ENCODE data around the gene SPATA7. TPM values are rescaled to one million over a fixed set of nuclear protein-coding genes. Genes with fewer than 3 reads are reported as not detected.
A peak's percentile ranks its signal among the peaks of the same experiment; 100 is the strongest.

The SPATA7 gene
- total RNA-seq, 1 experiment from 2014 or later = 5.3 TPM

GRCh38 chr14:88476825-88477224, 91.4 kb downstream of the SPATA7 start:
- Mint-ChIP-seq H3K36me3 (ENCODE audit: insufficient read depth in 1 of 3, low read depth in 3 of 3) (peaks cover 14 to 62% (median 58%) of the 10 kb centered on the region in 3 experiments), H3K4me3 (no peak overlapping the region), H3K9me3 (no peaks in the 10 kb centered on the region), H3K27ac (peak overlapping the region in 1 of 3 experiments; percentile 61; a peak in 1 of 7 replicates), H3K27me3 (ENCODE audit: low read depth) (no peaks in the 10 kb centered on the region), H3K4me1 (peaks cover 13 to 14% of the 10 kb centered on the region in 2 experiments)
- H2BK5ac ChIP-seq (ENCODE audit: insufficient read length, low read length) = no peak overlapping the region
- no peaks in the 10 kb centered on the region for H3K9me3 ChIP-seq (ENCODE audit: control insufficient read depth, low read depth, low read length)
- H3K4me1 ChIP-seq (ENCODE audit: insufficient read depth, low read length) = no peaks in the 10 kb centered on the region
- no peak overlapping the region for H3K18ac ChIP-seq (ENCODE audit: insufficient read length, low read depth, low read length)
- no peak overlapping the region for H2AK5ac ChIP-seq (ENCODE audit: insufficient read length, low read length)
- no peak overlapping the region for H3K56ac ChIP-seq (ENCODE audit: insufficient read length, low read depth, low read length)
- WGBS (ENCODE audit: extremely low coverage, insufficient read length, low lambda C conversion rate) = no CpG with 5 or more reads among the region's 2 CpGs
- H3K23ac ChIP-seq (ENCODE audit: insufficient read length, low read depth, low read length) = no peak overlapping the region
- no peak overlapping the region for H3K4me2 ChIP-seq (ENCODE audit: insufficient read depth, insufficient read length, low read length)
- H2BK20ac ChIP-seq (ENCODE audit: low read depth, low read length, poor library complexity, severe bottlenecking) = no peak overlapping the region
- no peak overlapping the region for H4K91ac ChIP-seq (ENCODE audit: insufficient read length, low read depth, low read length)
- H4K8ac ChIP-seq (replicated peaks; ENCODE audit: insufficient read length, low read depth, low read length) = no peak overlapping the region
- no peak overlapping the region for H3T11ph ChIP-seq (ENCODE audit: low read length)
- 0 out of 2 replicates have a peak, but pooled peaks cover 2% of the 10 kb centered on the region for H3K79me2 ChIP-seq (ENCODE audit: insufficient read depth, low read length)
- H2BK12ac ChIP-seq (ENCODE audit: insufficient read length, low read depth, low read length) = no peak overlapping the region
- H3K14ac ChIP-seq (ENCODE audit: insufficient read depth, low read length) = no peak overlapping the region
- no peak overlapping the region for H4K5ac ChIP-seq (ENCODE audit: insufficient read length, low read depth, low read length)
- no peak overlapping the region for H3K27ac ChIP-seq (ENCODE audit: insufficient read length, low read depth, low read length)
- H2BK120ac ChIP-seq (ENCODE audit: low read depth, low read length, poor library complexity, severe bottlenecking) = no peak overlapping the region
- no peaks in the 10 kb centered on the region for H3K23me2 ChIP-seq (ENCODE audit: insufficient read length, low read depth, low read length, poor library complexity, severe bottlenecking)
- TF ChIP-seq CTCF (conservative IDR thresholded peaks at IDR 0.05) = no peak
- DNase-seq = no peak
- no peak overlapping the region for H3K9ac ChIP-seq (ENCODE audit: extremely low read depth, insufficient read length, low read length)
- no peaks in the 10 kb centered on the region for H3K79me1 ChIP-seq (ENCODE audit: insufficient read depth, low read depth, low read length, poor library complexity, severe bottlenecking)
- H2BK15ac ChIP-seq (ENCODE audit: low read depth, low read length) = no peak overlapping the region
- no peak overlapping the region for H3K4ac ChIP-seq (ENCODE audit: low read depth, low read length)
- no peaks in the 10 kb centered on the region for H4K20me1 ChIP-seq (ENCODE audit: control insufficient read depth, insufficient read depth, insufficient read length)
- no peak overlapping the region for H2AFZ ChIP-seq (ENCODE audit: low read length)
- H3K27me3 ChIP-seq (ENCODE audit: insufficient read depth, low read length) = no peaks in the 10 kb centered on the region

All from H9 (cell line).